Smooth muscle cell (in vitro differentiated cells): ENCODE data around the gene RNF183. TPM values are rescaled to one million over a fixed set of nuclear protein-coding genes. Genes with fewer than 3 reads are reported as not detected.

Experiments
- DNase-seq: peaks from one replicate; lab custom pipeline; 2025; ENCODE audit not compliant: unreplicated experiment; lab: John Stamatoyannopoulos, UW
- H2AFZ ChIP-seq: fragments of 200-600 bp; sonication (generic); 2 replicates; pipeline ENCODE4 v1.6.0; 2016; ENCODE audit warnings: antibody characterized with exemption, low read depth, mild to moderate bottlenecking
- H3F3A ChIP-seq: fragments of 200-600 bp; sonication (generic); 2 replicates; pipeline ENCODE4 v1.6.0; 2017; ENCODE audit warnings: antibody characterized with exemption, low read depth
- H3K27ac ChIP-seq: fragments of 200-600 bp; sonication (generic); 2 replicates; pipeline ENCODE4 v1.5.1; 2016; ENCODE audit warnings: low read depth, mild to moderate bottlenecking
- H3K27me3 ChIP-seq: fragments of 200-600 bp; sonication (generic); 2 replicates; pipeline ENCODE4 v1.6.1; 2016; ENCODE audit warnings: low read depth, mild to moderate bottlenecking
- H3K36me3 ChIP-seq: fragments of 200-600 bp; sonication (generic); 2 replicates; pipeline ENCODE4 v1.5.1; 2016; ENCODE audit warnings: low read depth
- H3K4me1 ChIP-seq: fragments of 200-600 bp; sonication (generic); 2 replicates; pipeline ENCODE4 v1.5.1; 2016; ENCODE audit warnings: low read depth
- H3K4me2 ChIP-seq: fragments of 200-600 bp; sonication (generic); 2 replicates; pipeline ENCODE4 v1.6.0; 2016; ENCODE audit warnings: mild to moderate bottlenecking
- H3K4me3 ChIP-seq: fragments of 200-600 bp; sonication (generic); 2 replicates; pipeline ENCODE4 v1.5.1; 2016; ENCODE audit warnings: mild to moderate bottlenecking
- H3K79me2 ChIP-seq: fragments of 200-600 bp; sonication (generic); 2 replicates; pipeline ENCODE4 v1.6.0; 2016; ENCODE audit warnings: low read depth, mild to moderate bottlenecking
- H3K9ac ChIP-seq: fragments of 200-600 bp; sonication (generic); 2 replicates; pipeline ENCODE4 v1.6.0; 2016; ENCODE audit warnings: low read depth
- H3K9me3 ChIP-seq: fragments of 200-600 bp; sonication (generic); replicated peaks from 2 replicates; pipeline ENCODE4 v1.5.1; 2016; ENCODE audit warnings: low read depth
- H4K20me1 ChIP-seq: fragments of 200-600 bp; sonication (generic); 2 replicates; pipeline ENCODE4 v1.6.0; 2016; ENCODE audit warnings: low read depth
- WGBS: methylation state at CpG from one replicate; pipeline ENCODE4 v1.1.7; 2016; ENCODE audit warnings: low lambda C conversion rate; 5-methylcytosine and 5-hydroxymethylcytosine counted together
- polyA plus RNA-seq: library from polyadenylated mRNA; unstranded; fragments of >200 nt; fragmentation: Nextera tagmentation; extraction: Ambion mirVana; gene quantifications from 2 replicates; pipeline ENCODE4 v1.2.1, GENCODE V29; 2016
- total RNA-seq: library from RNA; depleted of rRNA; stranded (reverse); fragments of >200 nt; gene quantifications from 2 replicates; pipeline ENCODE4 v1.2.3, GENCODE V29; 2014
- TF ChIP-seq, protein P1 (sequence below): fragments of 200-600 bp; sonication (generic); IDR thresholded peaks from 2 replicates; pipeline ENCODE4 v1.5.1; 2017; ENCODE audit warnings: borderline replicate concordance, mild to moderate bottlenecking, antibody characterized with exemption; ENCODE audit not compliant: insufficient read depth, poor library complexity, severe bottlenecking

RNF183 gene
- total and polyA plus RNA-seq, 2 experiments from 2014 or later: 0.66 to 2.3 TPM

- Histone ChIP-seq H3K4me3 (no peak overlapping the region), H3K27ac (no peak overlapping the region), H3K9ac (no peak overlapping the region), H2AFZ (no peak overlapping the region), H3K27me3 (no peaks in the 10 kb centered on the region), H3K4me1 (no peaks in the 10 kb centered on the region), H3K4me2 (no peak overlapping the region), H3K79me2 (no peaks in the 10 kb centered on the region), H3K36me3 (no peaks in the 10 kb centered on the region), H4K20me1 (no peaks in the 10 kb centered on the region), H3F3A (no peaks in the 10 kb centered on the region), H3K9me3 (no peaks in the 10 kb centered on the region)
- 62% methylated on average over 2 of the region's 2 CpGs for WGBS
- TF ChIP-seq, protein P1, sequence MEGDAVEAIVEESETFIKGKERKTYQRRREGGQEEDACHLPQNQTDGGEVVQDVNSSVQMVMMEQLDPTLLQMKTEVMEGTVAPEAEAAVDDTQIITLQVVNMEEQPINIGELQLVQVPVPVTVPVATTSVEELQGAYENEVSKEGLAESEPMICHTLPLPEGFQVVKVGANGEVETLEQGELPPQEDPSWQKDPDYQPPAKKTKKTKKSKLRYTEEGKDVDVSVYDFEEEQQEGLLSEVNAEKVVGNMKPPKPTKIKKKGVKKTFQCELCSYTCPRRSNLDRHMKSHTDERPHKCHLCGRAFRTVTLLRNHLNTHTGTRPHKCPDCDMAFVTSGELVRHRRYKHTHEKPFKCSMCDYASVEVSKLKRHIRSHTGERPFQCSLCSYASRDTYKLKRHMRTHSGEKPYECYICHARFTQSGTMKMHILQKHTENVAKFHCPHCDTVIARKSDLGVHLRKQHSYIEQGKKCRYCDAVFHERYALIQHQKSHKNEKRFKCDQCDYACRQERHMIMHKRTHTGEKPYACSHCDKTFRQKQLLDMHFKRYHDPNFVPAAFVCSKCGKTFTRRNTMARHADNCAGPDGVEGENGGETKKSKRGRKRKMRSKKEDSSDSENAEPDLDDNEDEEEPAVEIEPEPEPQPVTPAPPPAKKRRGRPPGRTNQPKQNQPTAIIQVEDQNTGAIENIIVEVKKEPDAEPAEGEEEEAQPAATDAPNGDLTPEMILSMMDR: no peak
- DNase-seq: no peak
These were observed 14.6 kb upstream of the RNF183 start for GRCh38 chr9:113317777-113318176.

DNA sequence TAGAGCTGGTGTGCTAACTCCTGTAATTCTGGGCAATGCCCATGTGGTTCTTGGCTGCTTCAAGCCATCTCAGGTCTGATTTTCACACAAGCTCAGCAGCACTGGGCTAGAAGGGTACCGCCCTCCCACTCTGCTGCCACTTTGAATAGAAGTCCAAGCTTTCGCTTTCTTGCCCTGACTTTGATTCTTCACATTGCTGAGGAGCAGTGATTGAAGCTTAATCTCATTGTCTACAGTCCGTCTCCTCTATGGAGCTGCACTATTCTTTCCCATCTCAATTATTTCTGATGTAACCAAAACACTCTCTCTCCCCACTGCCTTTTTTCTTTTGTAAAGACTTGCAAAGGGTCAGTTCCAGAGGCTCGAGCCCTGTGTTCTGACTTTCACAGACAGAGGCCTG is 12.9 kb upstream of the RNF183 start:
- Histone ChIP-seq H3K4me2 (no peak overlapping the region), H3K9ac (no peak overlapping the region), H3K4me1 (no peaks in the 10 kb centered on the region), H3K9me3 (no peaks in the 10 kb centered on the region), H3F3A (no peaks in the 10 kb centered on the region), H3K79me2 (no peaks in the 10 kb centered on the region), H2AFZ (no peak overlapping the region), H4K20me1 (no peaks in the 10 kb centered on the region), H3K27me3 (no peaks in the 10 kb centered on the region), H3K4me3 (no peak overlapping the region), H3K36me3 (no peaks in the 10 kb centered on the region), H3K27ac (no peak overlapping the region)
- TF ChIP-seq, protein P1: no peak
- WGBS: 93% methylated on average over 4 of the region's 4 CpGs
- no peak for DNase-seq

- no peak overlapping the region for H3K27ac ChIP-seq
- TF ChIP-seq, protein P1: no peak
- H3K9me3 ChIP-seq: no peaks in the 10 kb centered on the region
- H3K9ac ChIP-seq: no peak overlapping the region
- H3K4me3 ChIP-seq: no peak overlapping the region
- H4K20me1 ChIP-seq: no peaks in the 10 kb centered on the region
- H3K4me1 ChIP-seq: no peaks in the 10 kb centered on the region
- no peaks in the 10 kb centered on the region for H3K79me2 ChIP-seq
- no peaks in the 10 kb centered on the region for H3K36me3 ChIP-seq
- DNase-seq: no peak
- no peaks in the 10 kb centered on the region for H3K27me3 ChIP-seq
- H3K4me2 ChIP-seq: no peak overlapping the region
- no peaks in the 10 kb centered on the region for H3F3A ChIP-seq
- no peak overlapping the region for H2AFZ ChIP-seq
These were observed 12.1 kb upstream of the RNF183 start for GRCh38 chr9:113315231-113315630.

DNA sequence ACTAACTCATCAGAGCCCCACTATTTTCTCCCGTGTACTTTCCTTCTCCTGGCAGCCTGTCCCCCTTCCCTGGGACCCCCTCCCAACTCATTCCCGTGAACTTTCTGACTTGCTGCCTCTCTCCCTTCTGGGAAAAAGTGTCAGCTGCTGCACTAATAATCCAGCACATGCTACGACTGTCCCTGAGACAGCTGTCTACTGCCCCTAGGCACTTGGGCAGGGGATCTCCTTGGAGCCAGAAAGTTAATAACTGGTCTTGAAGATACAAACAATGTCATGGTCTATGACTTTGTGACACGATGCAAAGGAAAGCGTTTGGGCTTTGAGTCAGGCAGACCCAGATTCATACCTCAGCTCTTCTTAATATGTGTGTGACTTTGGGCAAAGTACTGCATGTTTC is 10.1 kb upstream of the RNF183 start:
- H3K4me1 ChIP-seq: no peaks in the 10 kb centered on the region
- H3K36me3 ChIP-seq: no peaks in the 10 kb centered on the region
- no peaks in the 10 kb centered on the region for H3K9me3 ChIP-seq
- H3K27me3 ChIP-seq: no peaks in the 10 kb centered on the region
- no peaks in the 10 kb centered on the region for H3F3A ChIP-seq
- H3K4me3 ChIP-seq: no peak overlapping the region
- no peak for DNase-seq
- TF ChIP-seq, protein P1: no peak
- 67% methylated on average over 5 of the region's 5 CpGs for WGBS
- no peak overlapping the region for H3K27ac ChIP-seq
- H2AFZ ChIP-seq: no peak overlapping the region
- no peaks in the 10 kb centered on the region for H4K20me1 ChIP-seq
- no peak overlapping the region for H3K4me2 ChIP-seq
- H3K79me2 ChIP-seq: no peaks in the 10 kb centered on the region
- H3K9ac ChIP-seq: no peak overlapping the region
